ENCODE results near the gene TBC1D25. TPM values are rescaled to one million over a fixed set of nuclear protein-coding genes. Genes with fewer than 3 reads are reported as not detected.

The TBC1D25 gene
- total RNA-seq, 1 donor from 2014 or later = 1.5 TPM

- Mint-ChIP-seq H3K27me3 (ENCODE audit: insufficient read depth, low read depth) (no peaks in the 10 kb centered on the region), H3K9me3 (peaks cover 10% of the 10 kb centered on the region), H3K36me3 (peaks cover 4% of the 10 kb centered on the region), H3K27ac (no peak overlapping the region), H3K4me3 (no peak overlapping the region), H3K4me1 (no peaks in the 10 kb centered on the region)
- Histone ChIP-seq H3K9ac (no peak overlapping the region), H3K27ac (no peak overlapping the region), H3K27me3 (no peaks in the 10 kb centered on the region), H4K20me1 (ENCODE audit: low read depth) (no peaks in the 10 kb centered on the region), H3K36me3 (no peaks in the 10 kb centered on the region), H3K4me1 (no peaks in the 10 kb centered on the region), H2AFZ (replicated peaks) (no peak overlapping the region), H3F3A (ENCODE audit: low read depth) (no peaks in the 10 kb centered on the region), H3K4me2 (no peak overlapping the region), H3K79me2 (ENCODE audit: low read depth) (no peaks in the 10 kb centered on the region), H3K4me3 (no peak overlapping the region), H3K9me3 (ENCODE audit: low read depth) (no peaks in the 10 kb centered on the region)
- TF ChIP-seq CTCF (IDR thresholded peaks at IDR 0.05) (no peak), EZH2phosphoT487 (IDR thresholded peaks at IDR 0.05) (no peak)
- no peak for DNase-seq (ENCODE audit: low spot score)
These were observed 20.1 kb downstream of the TBC1D25 start for GRCh38 chrX:48559636-48560035.

GRCh38 chrX:48560056-48560455, 20.5 kb downstream of the TBC1D25 start:
- Histone ChIP-seq H3K4me3 (no peak overlapping the region), H4K20me1 (ENCODE audit: low read depth) (no peaks in the 10 kb centered on the region), H3K4me2 (no peak overlapping the region), H3K9ac (no peak overlapping the region), H2AFZ (replicated peaks) (no peak overlapping the region), H3K9me3 (ENCODE audit: low read depth) (no peaks in the 10 kb centered on the region), H3K4me1 (no peaks in the 10 kb centered on the region), H3K27ac (no peak overlapping the region), H3F3A (ENCODE audit: low read depth) (no peaks in the 10 kb centered on the region), H3K27me3 (no peaks in the 10 kb centered on the region), H3K36me3 (no peaks in the 10 kb centered on the region), H3K79me2 (ENCODE audit: low read depth) (no peaks in the 10 kb centered on the region)
- no peaks in the 10 kb centered on the region for H3K4me1 Mint-ChIP-seq
- H3K9me3 Mint-ChIP-seq = peaks cover 7% of the 10 kb centered on the region
- DNase-seq (ENCODE audit: low spot score) = no peak
- H3K36me3 Mint-ChIP-seq = peaks cover 4% of the 10 kb centered on the region
- TF ChIP-seq CTCF (IDR thresholded peaks at IDR 0.05) = no peak
- no peaks in the 10 kb centered on the region for H3K27me3 Mint-ChIP-seq (ENCODE audit: insufficient read depth, low read depth)
- no peak overlapping the region for H3K4me3 Mint-ChIP-seq
- H3K27ac Mint-ChIP-seq = no peak overlapping the region

- peaks cover 11% of the 10 kb centered on the region for H3K9me3 Mint-ChIP-seq
- H3K4me3 Mint-ChIP-seq = no peak overlapping the region
- H3K4me3 ChIP-seq = no peak overlapping the region
- no peak overlapping the region for H3K27ac ChIP-seq
- H3K36me3 Mint-ChIP-seq = peaks cover 4% of the 10 kb centered on the region
- H3K4me1 Mint-ChIP-seq = no peaks in the 10 kb centered on the region
- no peaks in the 10 kb centered on the region for H3K9me3 ChIP-seq (ENCODE audit: low read depth)
- H3K36me3 ChIP-seq = no peaks in the 10 kb centered on the region
- no peak overlapping the region for H3K27ac Mint-ChIP-seq
- H3K27me3 Mint-ChIP-seq (ENCODE audit: insufficient read depth, low read depth) = no peaks in the 10 kb centered on the region
- no peak overlapping the region for H2AFZ ChIP-seq (replicated peaks)
- no peaks in the 10 kb centered on the region for H3K4me1 ChIP-seq
- no peak overlapping the region for H3K4me2 ChIP-seq
- no peaks in the 10 kb centered on the region for H3K27me3 ChIP-seq
- H3K79me2 ChIP-seq (ENCODE audit: low read depth) = no peaks in the 10 kb centered on the region
- no peaks in the 10 kb centered on the region for H3F3A ChIP-seq (ENCODE audit: low read depth)
- H4K20me1 ChIP-seq (ENCODE audit: low read depth) = no peaks in the 10 kb centered on the region
- DNase-seq (ENCODE audit: low spot score) = no peak
- no peak overlapping the region for H3K9ac ChIP-seq
- TF ChIP-seq EZH2phosphoT487 (IDR thresholded peaks at IDR 0.05) = no peak
- TF ChIP-seq EZH2 (IDR thresholded peaks at IDR 0.05) = no peak
- no peak for TF ChIP-seq CTCF (IDR thresholded peaks at IDR 0.05)
These were observed 21.2 kb downstream of the TBC1D25 start for GRCh38 chrX:48560681-48561080.

GRCh38 chrX:48569958-48570357, 30.4 kb downstream of the TBC1D25 start:
- peaks cover 2% of the 10 kb centered on the region for H3K36me3 Mint-ChIP-seq
- H3K4me1 ChIP-seq = no peaks in the 10 kb centered on the region

More at GRCh38 chrX:48569958-48570357, 30.4 kb downstream of the TBC1D25 start:
- Histone ChIP-seq H3K4me3 (no peak overlapping the region), H3K4me2 (no peak overlapping the region), H3F3A (ENCODE audit: low read depth) (no peaks in the 10 kb centered on the region), H2AFZ (replicated peaks) (no peak overlapping the region), H3K36me3 (no peaks in the 10 kb centered on the region), H3K27me3 (no peaks in the 10 kb centered on the region), H3K79me2 (ENCODE audit: low read depth) (peaks cover 2% of the 10 kb centered on the region), H4K20me1 (ENCODE audit: low read depth) (no peaks in the 10 kb centered on the region), H3K9me3 (ENCODE audit: low read depth) (no peaks in the 10 kb centered on the region), H3K27ac (no peak overlapping the region), H3K9ac (no peak overlapping the region)
- no peak overlapping the region for H3K27ac Mint-ChIP-seq
- no peak for TF ChIP-seq EZH2 (IDR thresholded peaks at IDR 0.05)
- no peaks in the 10 kb centered on the region for H3K4me1 Mint-ChIP-seq
- peaks cover 15% of the 10 kb centered on the region for H3K9me3 Mint-ChIP-seq
- no peak for DNase-seq (ENCODE audit: low spot score)
- H3K27me3 Mint-ChIP-seq (ENCODE audit: insufficient read depth, low read depth) = peaks cover 3% of the 10 kb centered on the region
- H3K4me3 Mint-ChIP-seq = no peak overlapping the region

All from neural progenitor cell (in vitro differentiated cells).